GM19240 (cell line): ENCODE data around the gene PRELP.

Experiments used
- DNase-seq: peaks from one replicate; pipeline ENCODE4 v3.0.0; 2011; ENCODE audit warnings: low spot score; ENCODE audit not compliant: insufficient read length

The PRELP gene

DNA sequence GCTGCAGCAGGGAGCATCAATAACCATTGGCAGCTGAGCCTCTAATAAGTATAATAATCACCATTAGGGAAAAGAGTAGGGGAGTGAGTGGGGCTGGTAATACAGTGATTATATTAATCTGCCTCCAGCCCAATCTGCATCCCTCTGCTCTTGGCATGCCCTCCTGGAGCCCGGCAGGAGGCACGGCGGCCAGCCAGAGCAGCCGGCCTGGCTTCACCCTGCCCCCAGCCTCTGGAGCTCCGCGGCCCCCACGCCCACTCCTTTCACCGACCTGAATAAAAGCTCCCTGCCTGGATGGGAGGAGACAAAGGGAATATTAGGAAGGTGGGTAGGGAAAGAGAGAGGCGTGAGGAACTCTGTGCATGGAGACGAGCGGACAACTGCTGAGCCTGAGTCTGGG, 46.6 kb downstream of the PRELP start:
- no peak for DNase-seq

DNA sequence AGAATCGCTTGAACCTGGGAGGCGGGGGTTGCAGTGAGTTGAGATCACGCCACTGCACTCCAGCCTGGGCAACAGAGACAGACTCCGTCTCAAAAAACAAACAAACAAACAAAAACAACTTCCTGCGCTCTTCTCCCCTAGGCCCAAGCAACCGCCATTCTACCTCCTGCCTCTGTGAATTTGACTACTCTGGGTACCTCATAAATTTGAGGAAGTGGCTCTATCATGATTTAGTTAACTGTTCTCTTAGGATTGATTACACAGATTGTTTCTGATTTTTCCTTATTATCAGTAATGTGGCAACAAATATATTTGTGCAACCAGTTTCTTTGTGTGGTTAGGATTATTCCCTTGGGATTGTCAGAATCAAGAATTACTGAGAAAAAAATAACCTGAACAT, 48.1 kb downstream of the PRELP start:
- no peak for DNase-seq

DNA sequence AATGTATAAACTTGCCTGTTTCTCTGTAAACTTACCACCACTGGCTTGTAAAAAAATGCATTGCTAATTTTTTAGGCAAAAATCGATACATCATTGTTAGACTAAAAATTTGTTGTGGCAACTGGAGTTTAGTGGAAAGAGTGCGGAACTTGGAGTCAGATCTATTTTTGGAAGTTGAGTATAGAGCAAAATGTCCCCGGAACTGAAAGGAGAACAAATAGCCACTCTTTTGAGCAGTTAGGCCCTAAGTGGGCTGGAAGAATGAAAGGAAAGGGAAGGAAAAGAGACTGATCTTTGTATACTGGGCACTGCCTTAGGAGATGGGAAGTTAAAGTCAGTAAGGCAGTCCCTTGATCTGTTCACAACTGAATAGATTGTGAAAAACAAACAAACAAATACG, 48.5 kb downstream of the PRELP start:
- no peak for DNase-seq

DNA sequence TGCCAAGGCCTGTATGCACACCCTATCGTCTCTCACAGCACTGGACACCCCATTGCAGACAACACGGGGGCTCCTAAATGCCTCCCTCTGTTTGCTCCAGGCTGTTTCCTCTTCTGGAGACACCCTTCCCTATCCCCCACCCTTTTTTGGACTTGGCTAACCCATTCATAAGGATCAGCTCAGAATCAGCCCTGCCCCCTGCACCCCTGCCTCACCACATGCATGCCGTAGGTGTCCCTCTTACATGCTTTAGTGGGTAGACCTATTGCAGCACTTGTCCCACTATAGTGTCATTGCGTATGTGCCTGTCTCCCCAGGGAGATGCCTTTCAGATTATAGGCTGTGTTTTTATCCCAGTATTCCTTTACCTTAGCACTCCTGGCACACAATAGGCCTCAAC, 49.2 kb downstream of the PRELP start:
- no peak for DNase-seq

DNA sequence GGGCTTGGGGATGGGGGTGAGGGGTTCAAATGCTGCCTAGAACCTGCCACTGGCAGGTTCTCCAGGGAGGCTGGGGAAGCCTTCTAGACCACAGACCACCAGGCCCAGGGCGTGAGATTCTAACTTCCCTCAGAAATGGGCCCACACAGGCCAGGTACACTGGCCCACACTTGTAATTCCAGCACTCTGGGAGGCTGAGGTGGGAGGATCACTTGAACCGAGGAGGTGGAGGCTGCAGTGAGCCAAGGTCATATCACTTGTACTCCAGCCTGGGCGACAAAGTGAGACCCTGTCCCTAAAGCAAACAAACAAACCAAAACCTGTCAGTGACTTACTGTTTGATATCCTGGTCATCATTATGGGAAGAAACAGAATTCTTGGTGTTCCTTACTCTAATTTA, 50.1 kb downstream of the PRELP start:
- no peak for DNase-seq

DNA sequence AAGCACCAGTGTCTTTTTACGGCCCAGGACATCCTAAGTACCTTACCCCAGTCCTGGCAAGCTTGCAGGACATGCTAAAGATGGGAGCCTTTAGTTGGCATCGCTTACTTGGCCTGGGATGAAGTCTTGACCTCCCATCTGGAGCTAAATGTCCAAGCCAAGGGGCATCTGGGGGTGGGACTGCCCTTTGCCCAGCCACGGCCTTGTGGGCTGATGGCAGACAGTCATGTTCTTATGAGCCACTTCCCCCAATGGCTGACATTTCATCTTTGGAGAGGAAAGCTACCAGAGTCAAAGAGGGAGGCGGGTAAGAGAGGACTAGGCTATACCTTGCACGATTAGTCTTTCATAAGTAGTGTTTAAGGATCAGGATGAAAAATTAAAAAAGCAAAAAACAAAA, 50.5 kb downstream of the PRELP start:
- no peak for DNase-seq

GRCh38 chr1:203526572-203526971, 51.0 kb downstream of the PRELP start:
- DNase-seq, result no peak

GRCh38 chr1:203527013-203527412, 51.4 kb downstream of the PRELP start:
- DNase-seq, result no peak

GRCh38 chr1:203528063-203528462, 52.5 kb downstream of the PRELP start:
- no peak for DNase-seq

DNA sequence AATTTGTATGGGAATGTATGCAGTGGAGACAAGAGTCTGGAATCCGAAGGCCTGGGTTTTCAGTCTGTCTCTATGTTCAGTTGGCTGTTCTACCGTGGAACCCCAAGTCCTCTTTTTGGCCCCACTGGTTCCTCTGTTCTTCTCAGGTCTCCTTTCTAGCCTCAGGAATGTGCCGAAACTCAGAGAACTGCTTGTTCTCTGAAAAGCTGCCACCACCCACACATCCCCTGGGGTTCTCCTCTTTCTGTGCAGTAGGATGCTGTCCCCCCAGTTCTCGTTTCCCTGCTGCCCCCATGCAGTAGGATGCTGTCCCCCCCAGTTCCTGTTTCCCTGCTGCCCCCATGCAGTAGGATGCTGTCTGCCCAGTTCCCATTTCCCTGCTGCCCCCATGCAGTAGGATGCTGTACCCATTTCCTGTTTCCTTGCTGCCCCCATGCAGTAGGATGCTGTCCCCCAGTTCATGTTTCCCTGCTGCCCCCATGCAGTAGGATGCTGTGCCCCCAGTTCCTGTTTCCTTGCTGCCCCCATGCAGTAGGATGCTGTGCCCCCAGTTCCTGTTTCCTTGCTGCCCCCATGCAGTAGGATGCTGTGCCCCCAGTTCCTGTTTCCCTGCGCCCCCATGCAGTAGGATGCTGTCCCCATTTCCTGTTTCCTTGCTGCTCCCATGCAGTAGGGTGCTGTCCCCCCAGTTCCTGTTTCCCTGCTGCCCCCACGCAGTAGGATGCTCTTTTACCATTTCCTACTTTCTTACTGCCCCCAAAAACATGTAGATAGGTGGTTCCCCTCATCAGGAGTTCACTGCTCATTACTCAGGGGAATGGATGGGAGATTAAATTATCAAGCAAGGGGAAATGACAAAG, 53.6 kb downstream of the PRELP start:
- no peak for DNase-seq

GRCh38 chr1:203531063-203531462, 55.5 kb downstream of the PRELP start:
- no peak for DNase-seq

DNA sequence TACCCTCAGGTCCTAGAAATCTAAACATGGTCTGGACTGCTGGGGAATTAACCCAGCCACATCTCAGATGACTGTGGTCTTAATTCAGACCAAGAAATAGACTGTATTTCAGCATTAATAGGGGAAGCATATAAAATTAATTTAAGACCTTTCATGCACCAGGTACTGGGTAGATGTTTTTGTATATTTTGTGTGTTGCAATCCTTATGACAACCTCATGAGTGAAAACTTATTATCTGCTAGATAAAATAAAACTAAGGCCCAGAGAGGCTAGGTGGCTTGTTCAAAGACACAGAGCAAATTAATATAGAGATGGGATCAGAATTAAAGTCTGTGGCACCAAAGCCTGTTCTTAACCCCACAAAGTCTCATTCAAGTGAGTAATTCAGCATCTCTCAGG, 58.4 kb downstream of the PRELP start:
- no peak for DNase-seq

DNA sequence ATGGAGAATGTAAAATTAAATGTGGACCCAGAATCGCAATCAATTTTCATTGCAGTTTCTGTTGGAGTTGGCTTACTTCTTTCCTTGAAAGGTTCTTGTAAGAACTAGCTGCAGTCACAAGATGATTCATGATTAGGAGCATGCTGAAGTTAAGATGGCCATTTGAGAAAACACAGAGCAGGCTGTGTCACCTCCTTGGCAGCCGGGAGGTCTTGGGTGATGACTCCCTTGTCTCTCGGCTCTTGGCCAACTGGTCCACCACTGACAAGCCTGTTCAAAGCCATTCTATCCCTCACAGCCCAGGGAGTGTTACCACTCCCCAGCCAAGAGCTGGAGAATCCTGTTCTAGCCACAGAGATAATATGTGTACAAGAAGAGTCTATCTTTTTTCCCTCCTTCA, 58.9 kb downstream of the PRELP start:
- no peak for DNase-seq

GRCh38 chr1:203536575-203536974, 61.0 kb downstream of the PRELP start:
- no peak for DNase-seq

- DNase-seq, result no peak
Observed at GRCh38 chr1:203536980-203537455, 61.4 kb downstream of the PRELP start.

DNA sequence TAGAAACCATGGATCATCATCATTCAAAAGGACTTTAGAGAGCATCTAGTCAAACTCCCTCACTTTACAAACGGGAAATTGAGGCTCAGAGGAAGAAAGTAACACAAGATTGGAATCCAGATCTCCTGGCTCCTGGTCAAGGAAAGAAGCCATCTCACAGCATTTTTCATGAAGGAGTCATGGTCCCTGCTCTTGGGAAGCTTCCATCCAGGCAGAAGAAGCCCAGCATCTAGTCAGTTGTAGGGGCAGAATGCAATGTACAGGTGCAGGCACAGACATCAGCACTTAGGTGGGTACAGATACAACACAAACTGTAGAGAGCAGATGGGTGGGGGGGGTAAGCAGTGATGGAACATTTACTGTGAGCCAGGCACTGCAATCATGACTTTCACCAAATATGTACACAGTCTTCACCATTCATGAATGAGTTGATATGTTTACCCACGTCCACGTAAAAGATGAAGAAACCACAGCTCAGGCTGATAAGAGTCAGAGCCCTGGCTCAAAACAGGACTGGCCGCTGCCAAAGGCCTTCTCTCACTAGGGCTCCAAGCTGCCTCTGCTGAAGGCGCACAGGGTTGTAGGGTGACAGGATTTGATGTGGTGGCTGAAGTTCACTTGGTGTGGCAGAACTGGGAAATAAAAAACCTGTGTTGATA, 62.3 kb downstream of the PRELP start:
- no peak for DNase-seq

DNA sequence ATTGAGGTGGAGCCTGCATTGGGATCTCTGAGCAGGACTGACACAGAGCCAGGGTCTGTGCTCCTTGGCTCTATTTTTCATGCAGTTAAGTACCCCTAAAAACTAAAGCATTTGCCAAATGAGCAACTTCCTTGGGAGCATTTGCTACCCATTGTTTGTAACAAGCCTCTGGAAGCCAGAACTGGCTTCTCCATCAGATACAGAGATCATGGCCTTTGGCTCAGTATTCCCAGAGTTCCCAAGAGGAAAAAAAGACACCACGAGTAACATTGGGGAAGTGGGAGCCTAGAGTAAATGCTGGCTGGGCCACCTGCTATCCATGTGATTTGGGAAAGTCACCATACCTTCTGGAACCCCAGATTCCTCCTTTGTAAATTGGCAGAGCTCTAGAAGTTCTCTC, 63.1 kb downstream of the PRELP start:
- DNase-seq, result no peak

- DNase-seq, result no peak
Observed at GRCh38 chr1:203539831-203540546, 64.4 kb downstream of the PRELP start.
